GM18873 (cell line): ENCODE measurements around the gene ZNF423.
A peak's percentile ranks its signal among the peaks of the same experiment; 100 is the strongest.

Experiments
- ATAC-seq: cut with Tn5 transposase; IDR thresholded peaks from one replicate; pipeline ENCODE4 v1.9.1; 2021; ENCODE audit warnings: mild to moderate bottlenecking, moderate library complexity, moderate number of reproducible peaks; ENCODE audit not compliant: unreplicated experiment, low FRiP score

ZNF423 gene

GRCh38 chr16:49505556-49505955 is 350.4 kb downstream of the ZNF423 start:
- ATAC-seq = no peak

- no peak for ATAC-seq
Measured at GRCh38 chr16:49504626-49505025, 351.3 kb downstream of the ZNF423 start.

GRCh38 chr16:49504023-49504364 is 351.9 kb downstream of the ZNF423 start:
- no peak for ATAC-seq

GRCh38 chr16:49503256-49504022 is 352.5 kb downstream of the ZNF423 start:
- peak; percentile 73 for ATAC-seq

- ATAC-seq = no peak
Measured at GRCh38 chr16:49502136-49502881, 353.6 kb downstream of the ZNF423 start.

- no peak for ATAC-seq
Measured at GRCh38 chr16:49499869-49500610, 355.9 kb downstream of the ZNF423 start.

- ATAC-seq = no peak
Measured at GRCh38 chr16:49499414-49499785, 356.5 kb downstream of the ZNF423 start.

GRCh38 chr16:49498666-49499413 is 357.1 kb downstream of the ZNF423 start:
- no peak for ATAC-seq

GRCh38 chr16:49498264-49498663 is 357.6 kb downstream of the ZNF423 start:
- no peak for ATAC-seq

- no peak for ATAC-seq
Measured at GRCh38 chr16:49497466-49497865, 358.4 kb downstream of the ZNF423 start.

GRCh38 chr16:49496656-49497055 is 359.3 kb downstream of the ZNF423 start:
- no peak for ATAC-seq

- no peak for ATAC-seq
Measured at GRCh38 chr16:49495596-49496355, 360.1 kb downstream of the ZNF423 start.

GRCh38 chr16:49494891-49495566 is 360.9 kb downstream of the ZNF423 start:
- ATAC-seq = no peak

GRCh38 chr16:49494474-49494873 is 361.4 kb downstream of the ZNF423 start:
- no peak for ATAC-seq

GRCh38 chr16:49493836-49494235 is 362.1 kb downstream of the ZNF423 start:
- no peak for ATAC-seq

GRCh38 chr16:49492896-49493626 is 362.9 kb downstream of the ZNF423 start:
- ATAC-seq = no peak

GRCh38 chr16:49491771-49492761 is 363.8 kb downstream of the ZNF423 start:
- ATAC-seq = no peak
